ENCODE data around the gene UBAC2.
"Not testable (repeated sequence)": the region's sequence is repeated elsewhere in the genome, so short reads cannot be mapped to it uniquely, and the experiment has no call there.

Gene UBAC2

GRCh38 chr13:99404005-99404755 is 203.5 kb downstream of the UBAC2 start:
- DNase-seq: no peak

GRCh38 chr13:99405966-99406365 is 205.3 kb downstream of the UBAC2 start:
- no peak for DNase-seq

- DNase-seq: no peak
Observed at GRCh38 chr13:99406799-99407201, 206.1 kb downstream of the UBAC2 start.

GRCh38 chr13:99407906-99408702 is 207.4 kb downstream of the UBAC2 start:
- no peak for DNase-seq

GRCh38 chr13:99408703-99409000 is 208.0 kb downstream of the UBAC2 start:
- no peak for DNase-seq

GRCh38 chr13:99409461-99410083 is 208.9 kb downstream of the UBAC2 start:
- DNase-seq: not testable (repeated sequence)

- not testable (repeated sequence) for DNase-seq
Observed at GRCh38 chr13:99410646-99411475, 210.2 kb downstream of the UBAC2 start.

GRCh38 chr13:99412856-99413255 is 212.2 kb downstream of the UBAC2 start:
- DNase-seq: no peak

GRCh38 chr13:99414048-99414995 is 213.7 kb downstream of the UBAC2 start:
- DNase-seq: no peak

- DNase-seq: no peak
Observed at GRCh38 chr13:99415014-99415650, 214.5 kb downstream of the UBAC2 start.

GRCh38 chr13:99415851-99416331 is 215.2 kb downstream of the UBAC2 start:
- DNase-seq: no peak

- DNase-seq: no peak
Observed at GRCh38 chr13:99416411-99417121, 215.9 kb downstream of the UBAC2 start.

- DNase-seq: no peak
Observed at GRCh38 chr13:99417201-99418102, 216.8 kb downstream of the UBAC2 start.

- no peak for DNase-seq
Observed at GRCh38 chr13:99418103-99418842, 217.6 kb downstream of the UBAC2 start.

GRCh38 chr13:99418843-99419140 is 218.1 kb downstream of the UBAC2 start:
- no peak for DNase-seq

- DNase-seq: no peak
Observed at GRCh38 chr13:99419591-99420243, 219.1 kb downstream of the UBAC2 start.

GRCh38 chr13:99421271-99421670 is 220.6 kb downstream of the UBAC2 start:
- DNase-seq: no peak

Measured in SIG-M5 (cell line).